ENCODE data around the gene PCDH1. TPM values are rescaled to one million over a fixed set of nuclear protein-coding genes. Genes with fewer than 3 reads are reported as not detected.
A peak's percentile ranks its signal among the peaks of the same experiment; 100 is the strongest.
"Not testable (repeated sequence)": the region's sequence is repeated elsewhere in the genome, so short reads cannot be mapped to it uniquely, and the experiment has no call there.

Gene PCDH1
- total RNA-seq, 4 donors from 2014 or later, result 92.5 to 217 (median 164) TPM

DNA sequence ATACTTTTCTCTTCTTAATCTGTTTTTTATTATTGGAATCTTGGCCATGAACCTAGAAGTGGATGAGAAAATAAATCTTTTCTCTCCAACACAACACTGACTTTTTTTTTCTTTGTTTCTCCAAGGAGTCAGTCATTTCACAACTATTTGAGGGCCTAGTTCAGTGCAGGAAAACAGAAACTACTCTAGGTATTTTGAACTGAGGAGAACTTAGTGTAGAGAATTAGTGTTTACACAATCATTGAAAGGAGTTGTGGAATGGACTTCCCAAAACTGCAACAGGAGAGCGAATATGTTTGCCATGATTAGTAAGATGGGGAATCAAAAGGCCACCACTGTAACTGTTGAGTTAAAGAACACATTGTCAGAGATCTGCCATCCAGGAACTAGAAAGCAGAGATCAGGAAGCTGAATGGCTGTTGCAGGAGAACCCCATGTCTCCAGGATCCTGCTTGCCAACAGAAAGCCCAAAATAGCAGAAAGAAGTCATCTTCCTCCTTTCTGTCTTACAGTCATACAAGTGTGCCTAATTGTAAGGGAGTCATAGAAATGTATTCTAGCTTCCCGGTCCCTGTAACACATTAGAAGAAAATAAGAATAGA, 20.3 kb upstream of the PCDH1 start:
- Histone ChIP-seq H3K4me3 (no peak overlapping the region), H3K27me3 (no peaks in the 10 kb centered on the region), H3K36me3 (no peaks in the 10 kb centered on the region), H3K27ac (no peak overlapping the region), H3K9me3 (no peaks in the 10 kb centered on the region), H3K4me1 (no peaks in the 10 kb centered on the region)
- intact Hi-C loops (cut with DNase I; ENCODE audit: low total_unique reads), result no loop called here
- DNase-seq, result no peak
- in situ Hi-C loops (cut with MboI; ENCODE audit: low pct_ligation_motif_present in 1 of 4, low pct_unique_long_range_greater_than_20kb in 1 of 4, low sequenced_read_pairs in 3 of 4), result no loop called here
- TF ChIP-seq, protein P1, sequence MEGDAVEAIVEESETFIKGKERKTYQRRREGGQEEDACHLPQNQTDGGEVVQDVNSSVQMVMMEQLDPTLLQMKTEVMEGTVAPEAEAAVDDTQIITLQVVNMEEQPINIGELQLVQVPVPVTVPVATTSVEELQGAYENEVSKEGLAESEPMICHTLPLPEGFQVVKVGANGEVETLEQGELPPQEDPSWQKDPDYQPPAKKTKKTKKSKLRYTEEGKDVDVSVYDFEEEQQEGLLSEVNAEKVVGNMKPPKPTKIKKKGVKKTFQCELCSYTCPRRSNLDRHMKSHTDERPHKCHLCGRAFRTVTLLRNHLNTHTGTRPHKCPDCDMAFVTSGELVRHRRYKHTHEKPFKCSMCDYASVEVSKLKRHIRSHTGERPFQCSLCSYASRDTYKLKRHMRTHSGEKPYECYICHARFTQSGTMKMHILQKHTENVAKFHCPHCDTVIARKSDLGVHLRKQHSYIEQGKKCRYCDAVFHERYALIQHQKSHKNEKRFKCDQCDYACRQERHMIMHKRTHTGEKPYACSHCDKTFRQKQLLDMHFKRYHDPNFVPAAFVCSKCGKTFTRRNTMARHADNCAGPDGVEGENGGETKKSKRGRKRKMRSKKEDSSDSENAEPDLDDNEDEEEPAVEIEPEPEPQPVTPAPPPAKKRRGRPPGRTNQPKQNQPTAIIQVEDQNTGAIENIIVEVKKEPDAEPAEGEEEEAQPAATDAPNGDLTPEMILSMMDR (IDR thresholded peaks at IDR 0.05), result no peak
- TF ChIP-seq EP300 (IDR thresholded peaks at IDR 0.05; ENCODE audit: low read depth) (no peak), POLR2AphosphoS5 (IDR thresholded peaks at IDR 0.05) (no peak)
- WGBS, 2 donors (ENCODE audit: low coverage in 1 of 2), result 71 to 87% methylated on average over 2 of the region's 2 CpGs

DNA sequence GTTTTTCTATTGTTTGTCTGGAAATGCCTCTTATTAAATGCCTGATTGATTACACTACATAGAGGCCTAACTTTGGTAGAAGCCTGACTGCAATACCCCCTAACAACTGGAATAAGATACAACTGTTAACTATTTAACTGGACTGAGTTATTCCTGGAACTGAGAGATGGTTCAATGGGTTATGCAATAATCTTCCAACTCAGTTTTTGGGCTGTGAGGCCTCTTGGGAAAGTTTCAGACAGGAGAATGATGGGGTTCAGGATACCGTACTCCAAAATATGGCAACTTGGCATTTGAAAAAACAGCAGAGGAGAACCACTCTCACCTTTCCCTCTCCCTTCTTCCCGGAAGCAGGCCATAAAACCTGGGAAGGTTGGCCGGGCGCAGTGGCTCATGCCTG, 19.2 kb upstream of the PCDH1 start:
- in situ Hi-C loops (cut with MboI; ENCODE audit: low pct_ligation_motif_present in 1 of 4, low pct_unique_long_range_greater_than_20kb in 1 of 4, low sequenced_read_pairs in 3 of 4), result no loop called here
- intact Hi-C loops (cut with DNase I; ENCODE audit: low total_unique reads), result no loop called here
- DNase-seq, result no peak
- H3K9me3 ChIP-seq, result no peaks in the 10 kb centered on the region
- H3K4me3 ChIP-seq, result no peak overlapping the region
- H3K4me1 ChIP-seq, result no peaks in the 10 kb centered on the region
- WGBS, 2 donors (ENCODE audit: low coverage in 1 of 2), result 91 to 100% methylated on average over 3 to 4 of the region's 4 CpGs
- no peak for TF ChIP-seq POLR2AphosphoS5 (IDR thresholded peaks at IDR 0.05)
- TF ChIP-seq EP300 (IDR thresholded peaks at IDR 0.05; ENCODE audit: low read depth), result no peak
- no peak for TF ChIP-seq POLR2A (IDR thresholded peaks at IDR 0.05)
- TF ChIP-seq, protein P1 (IDR thresholded peaks at IDR 0.05), result no peak
- H3K36me3 ChIP-seq, result no peaks in the 10 kb centered on the region
- no peak overlapping the region for H3K27ac ChIP-seq
- H3K27me3 ChIP-seq, result no peaks in the 10 kb centered on the region

GRCh38 chr5:141890429-141890828, 12.2 kb upstream of the PCDH1 start:
- H3K4me1 ChIP-seq; intact Hi-C loops (cut with DNase I; ENCODE audit: low total_unique reads); in situ Hi-C loops (cut with MboI; ENCODE audit: low pct_ligation_motif_present in 1 of 4, low pct_unique_long_range_greater_than_20kb in 1 of 4, low sequenced_read_pairs in 3 of 4); H3K9me3 ChIP-seq; DNase-seq; H3K4me3 ChIP-seq; H3K36me3 ChIP-seq; H3K27me3 ChIP-seq; H3K27ac ChIP-seq: not testable (repeated sequence)
- 96% methylated on average over 2 of the region's 2 CpGs; no CpG with 5 or more reads in 1 of the 2 donors for WGBS, 2 donors (ENCODE audit: low coverage in 1 of 2)

- no peak for DNase-seq
- no peak for TF ChIP-seq EP300 (IDR thresholded peaks at IDR 0.05; ENCODE audit: low read depth)
- TF ChIP-seq POLR2A (IDR thresholded peaks at IDR 0.05), result no peak
- TF ChIP-seq, protein P1 (IDR thresholded peaks at IDR 0.05), result peak in 1 of 5 experiments; percentile 9
- TF ChIP-seq POLR2AphosphoS5 (IDR thresholded peaks at IDR 0.05), result no peak
- H3K36me3 ChIP-seq, result no peaks in the 10 kb centered on the region
- no peak overlapping the region for H3K27ac ChIP-seq
- no peak overlapping the region for H3K4me3 ChIP-seq
- no peaks in the 10 kb centered on the region for H3K4me1 ChIP-seq
- in situ Hi-C loops (cut with MboI; ENCODE audit: low pct_ligation_motif_present in 1 of 4, low pct_unique_long_range_greater_than_20kb in 1 of 4, low sequenced_read_pairs in 3 of 4), result loop anchor here in 3 of 4 donors (10.0 kb wide), 2 partner anchors 65 to 185 kb away; partner anchors contain the start of gene PCDH12 (in 1 of the 3)
- WGBS, 2 donors (ENCODE audit: low coverage in 1 of 2), result 57 to 64% methylated on average over 3 of the region's 3 CpGs
- intact Hi-C loops (cut with DNase I; ENCODE audit: low total_unique reads), result no loop called here
- H3K9me3 ChIP-seq, result no peaks in the 10 kb centered on the region
- H3K27me3 ChIP-seq, result peaks cover 6% of the 10 kb centered on the region
These were observed 11.2 kb upstream of the PCDH1 start for GRCh38 chr5:141889282-141889871.

All from transverse colon (tissue), 4 donors.